ENCODE results near the gene CAST. TPM values are rescaled to one million over a fixed set of nuclear protein-coding genes. Genes with fewer than 3 reads are reported as not detected.

CAST gene
- total and polyA plus RNA-seq, 2 donors from 2014 or later = 83.2 to 282 TPM

- intact Hi-C loops (cut with DNase I) = no loop called here
- peak overlapping the region; percentile 62 to 93 (median 87) for H3K9ac ChIP-seq (ENCODE audit: low read length in 3 of 3)
- peak overlapping the region; percentile 98 for H3K27ac ChIP-seq (ENCODE audit: low read depth in 2 of 2, low read length in 2 of 2)
- H3K36me3 ChIP-seq (ENCODE audit: control insufficient read depth in 2 of 3, insufficient read depth in 3 of 3, low read length in 3 of 3) = no peaks in the 10 kb centered on the region
- peak overlapping the region; percentile 67 to 95 (median 94) for H3K4me3 ChIP-seq (ENCODE audit: low read length in 3 of 3)
- peaks cover 0 to 9% (median 2%) of the 10 kb centered on the region in 3 donors for H3K4me1 ChIP-seq (ENCODE audit: control insufficient read depth in 2 of 3, insufficient read depth in 2 of 3, low read depth in 1 of 3, low read length in 3 of 3)
- no peaks in the 10 kb centered on the region for H3K9me3 ChIP-seq (ENCODE audit: control insufficient read depth in 2 of 3, insufficient read depth in 1 of 3, low read length in 3 of 3)
- H3K27me3 ChIP-seq (ENCODE audit: control insufficient read depth, insufficient read depth, low read length) = no peaks in the 10 kb centered on the region
- DNase-seq (peak; percentile 93 to 98 (median 95)), FAIRE-seq (no peak)
- no peak for TF ChIP-seq CTCF (IDR thresholded peaks at IDR 0.05; ENCODE audit: borderline replicate concordance, extremely low read depth, insufficient read depth)
Observed at GRCh38 chr5:96702503-96703383, 40.6 kb downstream of the CAST start.

- Histone ChIP-seq H3K4me1 (ENCODE audit: control insufficient read depth in 2 of 3, insufficient read depth in 2 of 3, low read depth in 1 of 3, low read length in 3 of 3) (peaks cover 0 to 9% (median 2%) of the 10 kb centered on the region in 3 donors), H3K36me3 (ENCODE audit: control insufficient read depth in 2 of 3, insufficient read depth in 3 of 3, low read length in 3 of 3) (no peaks in the 10 kb centered on the region), H3K27ac (ENCODE audit: low read depth in 2 of 2, low read length in 2 of 2) (peak overlapping the region; percentile 98), H3K9ac (ENCODE audit: low read length in 3 of 3) (peak overlapping the region; percentile 48 to 93 (median 87)), H3K9me3 (ENCODE audit: control insufficient read depth in 2 of 3, insufficient read depth in 1 of 3, low read length in 3 of 3) (no peaks in the 10 kb centered on the region), H3K27me3 (ENCODE audit: control insufficient read depth, insufficient read depth, low read length) (no peaks in the 10 kb centered on the region), H3K4me3 (ENCODE audit: low read length in 3 of 3) (peak overlapping the region; percentile 67 to 95 (median 94))
- no peak for TF ChIP-seq CTCF (IDR thresholded peaks at IDR 0.05; ENCODE audit: borderline replicate concordance, extremely low read depth, insufficient read depth)
- FAIRE-seq (no peak), DNase-seq (peak in 1 of 5 donors; percentile 50)
- intact Hi-C loops (cut with DNase I) = no loop called here
Observed at GRCh38 chr5:96703384-96703920, 41.3 kb downstream of the CAST start.

- no peak for TF ChIP-seq CTCF (IDR thresholded peaks at IDR 0.05; ENCODE audit: borderline replicate concordance, extremely low read depth, insufficient read depth)
- peak in 2 of 5 donors; percentile 20 to 27 for DNase-seq
- Histone ChIP-seq H3K9ac (ENCODE audit: low read length in 3 of 3) (peak overlapping the region in 1 of 3 donors; percentile 93), H3K36me3 (ENCODE audit: control insufficient read depth in 2 of 3, insufficient read depth in 3 of 3, low read length in 3 of 3) (no peaks in the 10 kb centered on the region), H3K27me3 (ENCODE audit: control insufficient read depth, insufficient read depth, low read length) (no peaks in the 10 kb centered on the region), H3K9me3 (ENCODE audit: control insufficient read depth in 2 of 3, insufficient read depth in 1 of 3, low read length in 3 of 3) (no peaks in the 10 kb centered on the region), H3K4me1 (ENCODE audit: control insufficient read depth in 2 of 3, insufficient read depth in 2 of 3, low read depth in 1 of 3, low read length in 3 of 3) (peaks cover 0 to 9% (median 2%) of the 10 kb centered on the region in 3 donors), H3K27ac (ENCODE audit: low read depth in 2 of 2, low read length in 2 of 2) (peak overlapping the region; percentile 98), H3K4me3 (ENCODE audit: low read length in 3 of 3) (peak overlapping the region in 2 of 3 donors; percentile 94 to 95)
- intact Hi-C loops (cut with DNase I) = no loop called here
- FAIRE-seq = no peak
Observed at GRCh38 chr5:96703995-96704394, 41.8 kb downstream of the CAST start.
